ENCODE data around the gene PLBD2.
A peak's percentile ranks its signal among the peaks of the same experiment; 100 is the strongest.

The PLBD2 gene

GRCh38 chr12:113422030-113422885, 63.9 kb downstream of the PLBD2 start, which contains the start of gene SDSL:
TSS of gene SDSL (plus strand) at chr12:113422380. CDS start at chr12:113427983, 5,603 bp downstream.
- no peak for DNase-seq

DNA sequence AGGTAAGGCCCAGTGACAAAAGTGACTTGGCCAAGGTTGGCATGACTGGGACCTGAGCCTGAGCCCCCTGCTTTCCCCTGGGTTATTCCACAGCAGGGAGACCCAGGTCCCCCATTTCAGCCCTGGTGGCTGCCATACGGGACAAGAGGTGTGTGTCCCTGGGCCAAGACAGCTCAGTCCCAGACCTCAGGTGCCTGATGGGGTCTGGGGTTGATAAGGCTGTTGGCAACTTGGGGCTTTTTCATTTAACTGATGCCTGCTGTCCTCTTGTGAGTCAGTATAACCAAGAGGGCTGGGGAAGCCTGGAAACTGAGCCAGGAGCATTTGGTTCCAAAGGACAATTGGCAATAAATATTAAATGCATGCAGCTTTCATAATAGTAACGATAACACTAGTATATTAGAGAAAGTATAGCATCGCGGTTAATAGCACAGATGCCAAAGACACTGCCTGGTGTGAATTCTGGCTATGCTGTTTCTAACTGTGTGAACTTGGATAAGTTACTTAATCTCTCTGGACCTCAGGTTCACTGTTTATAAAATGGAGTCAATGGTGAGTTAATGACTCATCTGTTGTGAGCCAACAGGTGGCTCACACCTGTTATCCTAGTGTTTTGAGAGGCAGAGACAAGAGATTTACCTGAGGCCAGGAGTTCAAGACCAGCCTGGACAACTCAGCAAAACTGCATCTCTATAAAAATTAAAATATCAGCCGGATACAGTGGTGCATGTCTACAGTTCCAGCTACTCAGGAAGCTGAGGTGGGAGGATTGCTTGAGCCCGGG, 64.7 kb downstream of the PLBD2 start:
- no peak for DNase-seq

DNA sequence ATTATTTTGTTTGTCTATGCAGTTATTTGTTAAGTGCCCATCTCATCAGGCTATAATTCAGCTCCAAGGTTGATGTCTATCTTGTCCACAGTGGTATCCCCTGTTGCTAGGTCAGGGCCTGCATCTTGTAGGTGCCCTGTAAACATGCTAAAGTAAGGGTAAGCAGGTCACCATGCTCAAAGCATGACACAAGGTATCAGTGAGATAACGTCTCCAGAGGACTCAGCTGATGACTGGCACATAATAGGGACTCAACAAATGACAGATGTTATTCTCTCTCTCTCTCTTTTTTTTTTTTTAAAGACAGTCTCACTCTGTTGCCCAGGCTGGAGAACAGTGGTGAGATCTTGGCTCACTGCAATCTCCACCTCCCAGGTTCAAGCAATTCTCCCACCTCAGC, 66.1 kb downstream of the PLBD2 start:
- no peak for DNase-seq

GRCh38 chr12:113424915-113425823, 66.8 kb downstream of the PLBD2 start:
- DNase-seq: peak; percentile 51

- DNase-seq: no peak
Measured at GRCh38 chr12:113425960-113426453, 67.6 kb downstream of the PLBD2 start.

GRCh38 chr12:113427882-113428281, 69.5 kb downstream of the PLBD2 start:
- no peak for DNase-seq

GRCh38 chr12:113428482-113428881, 70.1 kb downstream of the PLBD2 start:
- no peak for DNase-seq

- DNase-seq: no peak
Measured at GRCh38 chr12:113432986-113433385, 74.6 kb downstream of the PLBD2 start.

GRCh38 chr12:113435367-113435766, 77.0 kb downstream of the PLBD2 start:
- DNase-seq: no peak

GRCh38 chr12:113436586-113436985, 78.2 kb downstream of the PLBD2 start:
- no peak for DNase-seq

- no peak for DNase-seq
Measured at GRCh38 chr12:113436993-113437728, 78.8 kb downstream of the PLBD2 start.

- no peak for DNase-seq
Measured at GRCh38 chr12:113437729-113438100, 79.3 kb downstream of the PLBD2 start.

DNA sequence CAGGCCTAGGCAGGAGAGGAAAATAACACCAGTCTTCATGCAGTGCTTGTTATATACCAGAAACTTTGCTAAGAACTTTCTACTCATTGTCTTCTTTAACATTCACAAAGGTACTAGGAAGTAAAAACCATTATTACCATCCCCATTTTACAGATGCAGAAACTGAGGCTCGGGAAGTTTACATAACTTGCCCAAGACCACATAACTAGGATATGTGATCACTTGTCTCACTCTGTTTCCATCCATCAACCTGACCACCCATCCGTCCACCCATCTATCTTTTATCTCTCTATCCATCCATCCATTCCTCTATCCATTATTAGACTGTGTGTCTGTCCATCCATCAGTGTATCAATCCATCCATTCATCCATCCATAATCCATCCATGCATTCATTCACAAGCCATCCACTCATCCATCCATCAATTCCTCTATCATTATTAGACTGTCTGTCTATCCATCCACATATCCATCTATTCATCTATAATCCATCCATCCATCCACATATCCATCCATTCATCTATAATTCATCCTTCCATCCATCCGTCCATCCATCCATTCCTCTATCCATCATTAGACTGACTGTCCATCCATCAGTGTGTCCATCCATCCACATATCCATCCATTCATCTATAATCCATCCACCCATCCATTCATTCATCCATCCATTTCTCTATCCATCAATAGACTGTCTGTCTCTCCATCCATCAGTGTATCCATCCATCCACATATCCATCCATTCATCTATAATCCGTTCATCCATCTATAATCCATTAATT, 80.3 kb downstream of the PLBD2 start:
- no peak for DNase-seq

DNA sequence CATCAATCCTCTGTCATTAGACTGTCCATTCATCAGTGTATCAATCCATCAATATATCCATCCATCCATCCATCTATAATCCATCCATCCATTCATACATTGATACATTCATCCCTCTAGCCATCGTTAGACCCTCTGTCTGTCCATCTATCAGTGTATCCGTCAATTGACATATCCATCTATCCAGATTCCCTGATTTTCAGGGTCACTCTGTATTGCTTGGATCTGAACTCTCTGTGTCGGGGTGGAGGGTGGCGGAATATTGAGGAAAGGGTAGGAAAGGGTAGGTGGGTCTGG, 80.9 kb downstream of the PLBD2 start:
- no peak for DNase-seq

GRCh38 chr12:113439606-113440030, 81.2 kb downstream of the PLBD2 start:
- no peak for DNase-seq

DNA sequence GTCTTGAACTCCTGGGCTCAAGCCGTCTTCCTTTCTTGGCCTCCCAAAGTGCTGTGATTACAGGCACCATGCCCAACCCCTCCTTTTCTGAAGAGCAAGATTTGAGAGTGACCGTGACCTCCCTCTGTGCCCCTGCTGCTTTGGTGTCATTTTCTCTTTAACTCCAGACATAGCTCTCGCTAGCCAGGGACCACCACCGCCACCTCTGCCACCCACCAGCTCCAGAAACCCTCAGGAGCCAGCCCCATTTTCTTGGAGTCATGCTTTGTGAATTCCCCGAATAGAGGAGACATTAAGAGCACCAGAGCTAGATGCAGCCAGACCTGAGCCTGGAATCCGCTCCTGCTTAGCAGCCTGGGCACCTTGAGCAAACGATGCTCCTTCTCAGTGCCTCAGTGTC, 81.9 kb downstream of the PLBD2 start:
- DNase-seq: no peak

Data from stimulated activated CD4-positive, alpha-beta T cell treated with anti-CD3 and anti-CD28 coated beads, Interleukin-12 subunit alpha, Interleukin-12 subunit beta, amount 100 ng/mL, for 4 hours (primary cell).